Measurements from ENCODE around the gene SLC1A7.

DNA sequence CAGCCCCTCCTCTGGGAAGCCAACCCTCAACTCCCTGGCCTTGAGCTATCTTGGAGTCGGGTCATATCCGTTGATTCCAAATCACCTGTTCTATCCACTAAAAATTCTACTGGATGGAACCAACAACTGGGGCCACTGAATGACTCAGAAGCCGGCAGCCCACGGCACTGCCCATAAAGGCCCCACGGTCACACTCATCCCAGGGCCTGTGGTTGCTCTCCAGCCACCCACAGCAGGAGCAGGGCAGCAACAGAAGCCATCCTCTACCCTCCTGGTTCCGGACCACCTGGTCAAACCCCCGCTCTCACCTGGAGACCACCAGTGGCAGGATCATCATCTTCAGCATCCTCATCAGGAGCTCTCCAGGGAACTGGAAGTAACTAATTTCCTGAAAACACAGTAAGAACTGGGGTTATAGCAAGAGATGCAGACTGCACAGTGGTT, 8.4 kb downstream of the SLC1A7 start:
- TF ChIP-seq, protein P1, sequence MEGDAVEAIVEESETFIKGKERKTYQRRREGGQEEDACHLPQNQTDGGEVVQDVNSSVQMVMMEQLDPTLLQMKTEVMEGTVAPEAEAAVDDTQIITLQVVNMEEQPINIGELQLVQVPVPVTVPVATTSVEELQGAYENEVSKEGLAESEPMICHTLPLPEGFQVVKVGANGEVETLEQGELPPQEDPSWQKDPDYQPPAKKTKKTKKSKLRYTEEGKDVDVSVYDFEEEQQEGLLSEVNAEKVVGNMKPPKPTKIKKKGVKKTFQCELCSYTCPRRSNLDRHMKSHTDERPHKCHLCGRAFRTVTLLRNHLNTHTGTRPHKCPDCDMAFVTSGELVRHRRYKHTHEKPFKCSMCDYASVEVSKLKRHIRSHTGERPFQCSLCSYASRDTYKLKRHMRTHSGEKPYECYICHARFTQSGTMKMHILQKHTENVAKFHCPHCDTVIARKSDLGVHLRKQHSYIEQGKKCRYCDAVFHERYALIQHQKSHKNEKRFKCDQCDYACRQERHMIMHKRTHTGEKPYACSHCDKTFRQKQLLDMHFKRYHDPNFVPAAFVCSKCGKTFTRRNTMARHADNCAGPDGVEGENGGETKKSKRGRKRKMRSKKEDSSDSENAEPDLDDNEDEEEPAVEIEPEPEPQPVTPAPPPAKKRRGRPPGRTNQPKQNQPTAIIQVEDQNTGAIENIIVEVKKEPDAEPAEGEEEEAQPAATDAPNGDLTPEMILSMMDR (IDR thresholded peaks at IDR 0.05; ENCODE audit: poor library complexity, severe bottlenecking), result no peak
- TF ChIP-seq POLR2AphosphoS5 (IDR thresholded peaks at IDR 0.05), result no peak
